ENCODE measurements around the gene AGTRAP. TPM values are rescaled to one million over a fixed set of nuclear protein-coding genes. Genes with fewer than 3 reads are reported as not detected.

Gene AGTRAP
- total RNA-seq, 2 experiments from 2014 or later, result 21.3 to 21.8 TPM

DNA sequence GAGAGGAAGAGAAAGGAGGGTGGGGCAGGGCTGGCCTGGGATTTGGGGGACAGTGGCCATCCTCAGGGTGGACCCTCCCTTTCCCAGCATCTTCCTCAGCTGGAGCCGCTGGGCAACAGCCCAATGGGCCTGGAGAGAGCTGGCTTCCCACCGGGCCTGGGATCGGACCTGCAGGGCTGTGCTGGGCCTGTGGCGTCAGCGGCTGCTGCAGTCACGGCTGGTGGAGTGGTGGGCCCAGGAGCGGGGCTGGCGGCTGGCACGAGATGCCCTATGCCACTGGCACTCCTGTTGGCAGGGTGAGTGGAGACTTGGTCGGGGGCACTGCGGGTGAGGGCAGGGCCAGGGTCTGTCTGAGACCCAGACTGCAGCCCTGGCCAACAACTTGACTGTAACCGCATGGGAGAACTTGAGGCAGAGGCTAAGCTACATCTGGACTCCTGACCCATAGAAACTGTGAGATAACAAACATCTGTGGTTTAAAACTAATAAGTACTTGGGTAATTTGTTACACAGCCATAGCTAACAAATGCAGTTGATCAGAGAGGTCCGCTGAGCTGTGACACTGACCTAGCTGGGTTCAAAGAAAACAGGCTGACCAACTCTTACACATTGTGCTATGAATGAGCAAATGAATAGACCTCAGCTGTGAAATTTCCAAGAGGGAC lies 43.9 kb downstream of the AGTRAP start:
- no peaks in the 10 kb centered on the region for H3K27me3 ChIP-seq (ENCODE audit: control insufficient read depth in 1 of 2, insufficient read depth in 2 of 2, low read length in 2 of 2)
- Mint-ChIP-seq H3K4me1 (ENCODE audit: low read depth) (no peaks in the 10 kb centered on the region), H3K27me3 (no peaks in the 10 kb centered on the region), H3K4me3 (no peak overlapping the region), H3K9me3 (no peaks in the 10 kb centered on the region), H3K36me3 (ENCODE audit: low read depth) (no peaks in the 10 kb centered on the region), H3K27ac (no peak overlapping the region)
- DNase-seq (peak in 1 of 14 experiments; percentile 7), ATAC-seq (ENCODE audit: poor library complexity) (no peak)
- CTCF ChIA-PET, result no interaction called here
- intact Hi-C loops (cut with DNase I, micrococcal nuclease), result no loop called here
- H3K9me3 ChIP-seq (ENCODE audit: control insufficient read depth in 1 of 2, insufficient read depth in 1 of 2, low read length in 2 of 2), result no peaks in the 10 kb centered on the region
- TF ChIP-seq, protein P1, sequence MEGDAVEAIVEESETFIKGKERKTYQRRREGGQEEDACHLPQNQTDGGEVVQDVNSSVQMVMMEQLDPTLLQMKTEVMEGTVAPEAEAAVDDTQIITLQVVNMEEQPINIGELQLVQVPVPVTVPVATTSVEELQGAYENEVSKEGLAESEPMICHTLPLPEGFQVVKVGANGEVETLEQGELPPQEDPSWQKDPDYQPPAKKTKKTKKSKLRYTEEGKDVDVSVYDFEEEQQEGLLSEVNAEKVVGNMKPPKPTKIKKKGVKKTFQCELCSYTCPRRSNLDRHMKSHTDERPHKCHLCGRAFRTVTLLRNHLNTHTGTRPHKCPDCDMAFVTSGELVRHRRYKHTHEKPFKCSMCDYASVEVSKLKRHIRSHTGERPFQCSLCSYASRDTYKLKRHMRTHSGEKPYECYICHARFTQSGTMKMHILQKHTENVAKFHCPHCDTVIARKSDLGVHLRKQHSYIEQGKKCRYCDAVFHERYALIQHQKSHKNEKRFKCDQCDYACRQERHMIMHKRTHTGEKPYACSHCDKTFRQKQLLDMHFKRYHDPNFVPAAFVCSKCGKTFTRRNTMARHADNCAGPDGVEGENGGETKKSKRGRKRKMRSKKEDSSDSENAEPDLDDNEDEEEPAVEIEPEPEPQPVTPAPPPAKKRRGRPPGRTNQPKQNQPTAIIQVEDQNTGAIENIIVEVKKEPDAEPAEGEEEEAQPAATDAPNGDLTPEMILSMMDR (IDR thresholded peaks at IDR 0.05), result no peak
- no peak overlapping the region for H3K4me3 ChIP-seq (ENCODE audit: low read length)
- no peaks in the 10 kb centered on the region for H3K36me3 ChIP-seq (ENCODE audit: insufficient read depth, low read length)
- H3K4me1 ChIP-seq (ENCODE audit: insufficient read depth, low read length), result peaks cover 6% of the 10 kb centered on the region
- no peak overlapping the region for H3K27ac ChIP-seq (ENCODE audit: low read depth in 1 of 2, low read length in 2 of 2)
- POLR2A ChIA-PET, result no interaction called here

DNA sequence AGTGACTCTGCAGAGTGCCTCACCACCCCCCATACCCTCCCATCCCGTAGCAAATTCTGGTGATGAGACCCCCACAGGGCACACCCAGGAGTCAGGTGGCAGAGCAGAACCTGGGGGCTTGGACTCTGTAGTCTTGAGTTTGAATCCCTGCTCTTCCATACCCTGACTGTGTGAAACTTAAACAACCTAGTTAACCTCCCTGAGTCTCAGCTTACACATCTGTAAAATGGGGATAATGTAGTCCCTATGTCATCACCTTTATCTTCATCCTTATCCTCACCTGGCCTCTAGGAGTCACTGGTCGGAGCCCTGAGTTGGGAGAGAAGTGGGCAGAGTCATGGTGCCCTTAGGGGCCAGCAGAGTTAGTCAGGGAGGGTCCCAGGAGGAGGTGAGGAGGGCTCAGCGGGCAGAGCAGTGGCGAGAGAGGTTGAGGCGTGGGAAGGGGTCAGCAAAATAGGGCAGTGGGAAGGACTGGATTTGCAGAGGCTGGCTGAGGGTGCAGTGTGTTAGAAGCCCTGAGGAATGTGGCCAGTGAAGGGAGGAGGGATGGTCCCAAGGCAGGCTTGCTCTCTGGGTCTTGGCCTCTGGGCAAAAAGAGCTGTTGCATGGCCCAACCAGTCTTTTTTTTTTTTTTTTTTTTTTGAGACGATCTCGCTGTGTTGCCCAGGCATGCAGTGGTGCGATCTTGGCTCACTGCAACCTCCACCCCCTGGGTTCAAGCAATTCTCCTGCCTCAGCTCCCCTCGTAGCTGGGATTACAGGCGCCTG lies 44.6 kb downstream of the AGTRAP start:
- Mint-ChIP-seq H3K27me3 (no peaks in the 10 kb centered on the region), H3K9me3 (no peaks in the 10 kb centered on the region), H3K4me3 (no peak overlapping the region), H3K36me3 (ENCODE audit: low read depth) (no peaks in the 10 kb centered on the region), H3K4me1 (ENCODE audit: low read depth) (no peaks in the 10 kb centered on the region), H3K27ac (no peak overlapping the region)
- ChIA-PET POLR2A (no interaction called here), CTCF (no interaction called here)
- intact Hi-C loops (cut with DNase I, micrococcal nuclease), result no loop called here
- Histone ChIP-seq H3K36me3 (ENCODE audit: insufficient read depth, low read length) (no peaks in the 10 kb centered on the region), H3K4me3 (ENCODE audit: low read length) (no peak overlapping the region), H3K4me1 (ENCODE audit: insufficient read depth, low read length) (peaks cover 13% of the 10 kb centered on the region), H3K9me3 (ENCODE audit: control insufficient read depth in 1 of 2, insufficient read depth in 1 of 2, low read length in 2 of 2) (no peaks in the 10 kb centered on the region), H3K27me3 (ENCODE audit: control insufficient read depth in 1 of 2, insufficient read depth in 2 of 2, low read length in 2 of 2) (no peaks in the 10 kb centered on the region), H3K27ac (ENCODE audit: low read depth in 1 of 2, low read length in 2 of 2) (no peak overlapping the region)
- no peak for ATAC-seq (ENCODE audit: poor library complexity)
- DNase-seq, result no peak
- TF ChIP-seq, protein P1 (IDR thresholded peaks at IDR 0.05), result no peak

DNA sequence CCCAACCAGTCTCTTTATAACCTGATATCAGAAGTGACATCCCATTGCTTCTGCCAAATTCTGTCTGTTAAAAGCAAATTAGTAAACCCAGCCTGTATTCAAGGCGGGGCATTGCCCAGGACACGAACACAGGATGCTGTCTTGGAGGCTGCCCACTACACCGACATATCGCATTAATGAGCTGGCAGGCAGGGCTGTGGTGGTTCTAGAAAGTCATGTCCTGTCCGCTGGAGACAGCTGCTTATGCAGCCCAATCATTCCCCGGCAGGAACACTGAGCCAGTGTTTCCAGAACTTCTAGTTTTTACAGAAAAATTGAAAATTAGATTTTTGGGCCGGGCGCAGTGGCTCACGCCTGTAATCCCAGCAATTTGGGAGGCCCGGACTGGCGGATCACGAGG lies 45.4 kb downstream of the AGTRAP start:
- CTCF ChIA-PET, result no interaction called here

More for the DNA sequence above, 45.4 kb downstream of the AGTRAP start:
- H3K27me3 ChIP-seq (ENCODE audit: control insufficient read depth in 1 of 2, insufficient read depth in 2 of 2, low read length in 2 of 2), result no peaks in the 10 kb centered on the region
- H3K4me3 ChIP-seq (ENCODE audit: low read length), result no peak overlapping the region
- no peak overlapping the region for H3K27ac ChIP-seq (ENCODE audit: low read depth in 1 of 2, low read length in 2 of 2)
- intact Hi-C loops (cut with DNase I, micrococcal nuclease), result no loop called here
- TF ChIP-seq, protein P1 (IDR thresholded peaks at IDR 0.05), result no peak
- Mint-ChIP-seq H3K36me3 (ENCODE audit: low read depth) (no peaks in the 10 kb centered on the region), H3K9me3 (no peaks in the 10 kb centered on the region), H3K4me1 (ENCODE audit: low read depth) (no peaks in the 10 kb centered on the region), H3K4me3 (no peak overlapping the region), H3K27me3 (no peaks in the 10 kb centered on the region), H3K27ac (no peak overlapping the region)
- H3K36me3 ChIP-seq (ENCODE audit: insufficient read depth, low read length), result no peaks in the 10 kb centered on the region
- no peaks in the 10 kb centered on the region for H3K9me3 ChIP-seq (ENCODE audit: control insufficient read depth in 1 of 2, insufficient read depth in 1 of 2, low read length in 2 of 2)
- no peak for ATAC-seq (ENCODE audit: poor library complexity)
- peaks cover 13% of the 10 kb centered on the region for H3K4me1 ChIP-seq (ENCODE audit: insufficient read depth, low read length)
- POLR2A ChIA-PET, result no interaction called here
- DNase-seq, result no peak

All from CD4-positive, alpha-beta T cell (primary cell).